CD4-positive, alpha-beta T cell (primary cell): ENCODE data around the gene MICAL3. TPM values are rescaled to one million over a fixed set of nuclear protein-coding genes. Genes with fewer than 3 reads are reported as not detected.

Source experiments
- ATAC-seq: fragments of 200-7000 bp; cut with Tn5 transposase; one replicate; pipeline ENCODE4 v1.10.0; 2022; ENCODE audit warnings: mild to moderate bottlenecking; ENCODE audit not compliant: poor library complexity
- CTCF ChIA-PET: fragments of 350-600 bp; sonication (Branson Sonifier 250); formaldehyde crosslinking; loops from one replicate; lab custom pipeline; 2021; ENCODE audit warnings: antibody characterized with exemption, inconsistent platforms; lab: Charles Lee
- POLR2A ChIA-PET: fragments of 350-600 bp; sonication (Branson Sonifier 250); formaldehyde crosslinking; loops from one replicate; lab custom pipeline; 2021; ENCODE audit warnings: antibody characterized with exemption, inconsistent platforms; lab: Charles Lee
- DNase-seq, 14 experiments: peaks; one replicate each; pipeline ENCODE4 v3.0.0-alpha.2; 2013 to 2020; ENCODE audit warnings: mixed read lengths in 2 of 14
- H3K27ac ChIP-seq, 2 donors: one replicate each; pipeline versions ENCODE4 v1.5.1 to v1.7.0; 2013; ENCODE audit warnings: low read length in 2 of 2, low read depth in 1 of 2, mild to moderate bottlenecking in 1 of 2
- H3K27me3 ChIP-seq, 2 experiments: 1 replicate in 1 of 2; 2 replicates in 1 of 2; pipeline versions ENCODE4 v1.6.1 to v1.7.0; 2013; ENCODE audit warnings: low read length in 2 of 2, control low read depth in 1 of 2, mild to moderate bottlenecking in 1 of 2, moderate library complexity in 1 of 2; ENCODE audit not compliant: insufficient read depth in 2 of 2, control insufficient read depth in 1 of 2
- H3K36me3 ChIP-seq: one replicate; pipeline ENCODE4 v1.6.1; 2013; ENCODE audit warnings: low read length, control low read depth; ENCODE audit not compliant: insufficient read depth
- H3K4me1 ChIP-seq: one replicate; pipeline ENCODE4 v1.6.1; 2013; ENCODE audit warnings: low read length, control low read depth; ENCODE audit not compliant: insufficient read depth
- H3K4me3 ChIP-seq: one replicate; pipeline ENCODE4 v1.5.1; 2013; ENCODE audit warnings: mild to moderate bottlenecking, low read length, moderate library complexity
- H3K9me3 ChIP-seq, 2 experiments: 1 replicate in 1 of 2; 2 replicates in 1 of 2; pipeline versions ENCODE4 v1.6.1 to v1.7.0; 2013; ENCODE audit warnings: low read length in 2 of 2, mild to moderate bottlenecking in 2 of 2, control low read depth in 1 of 2, moderate library complexity in 1 of 2; ENCODE audit not compliant: control insufficient read depth in 1 of 2, insufficient read depth in 1 of 2
- H3K27ac Mint-ChIP-seq: one replicate; pipeline ENCODE4 v1.8.0; 2020; ENCODE audit warnings: mixed read lengths
- H3K27me3 Mint-ChIP-seq: one replicate; pipeline ENCODE4 v1.8.0; 2021; ENCODE audit warnings: mixed read lengths
- H3K36me3 Mint-ChIP-seq: one replicate; pipeline ENCODE4 v1.8.0; 2021; ENCODE audit warnings: low read depth, mixed read lengths
- H3K4me1 Mint-ChIP-seq: one replicate; pipeline ENCODE4 v1.8.0; 2021; ENCODE audit warnings: low read depth, mixed read lengths
- H3K4me3 Mint-ChIP-seq: one replicate; pipeline ENCODE4 v1.8.0; 2020; ENCODE audit warnings: mild to moderate bottlenecking, mixed read lengths
- H3K9me3 Mint-ChIP-seq: one replicate; pipeline ENCODE4 v1.8.0; 2020; ENCODE audit warnings: mixed read lengths
- CTCF ChIP-seq: fragments of 200-600 bp; IDR thresholded peaks from one replicate; pipeline ENCODE4 v1.8.0; 2022; ENCODE audit warnings: antibody characterized with exemption, mild to moderate bottlenecking
- intact Hi-C, 2 experiments: fragments of 100-400 bp; cut with DNase I in 1 of 2; cut with micrococcal nuclease in 1 of 2; formaldehyde crosslinking; loops; one replicate each; pipeline versions ENCODE4 v1.15.1 to v1.9.0; 2023 to 2025; cut with DNase I, micrococcal nuclease
- total RNA-seq, 174 experiments: library from RNA in 2 of 174; stranded (reverse) in 2 of 174; gene quantifications; one replicate each; pipeline ENCODE4 v1.2.3 and lab custom pipeline; 2021 to 2026

The MICAL3 gene
- total RNA-seq, 2 experiments from 2014 or later: 9.4 to 9.9 TPM

GRCh38 chr22:17888439-17888838, 135.9 kb downstream of the MICAL3 start:
- Mint-ChIP-seq H3K9me3 (no peaks in the 10 kb centered on the region), H3K36me3 (peaks cover 25% of the 10 kb centered on the region), H3K4me3 (no peak overlapping the region), H3K4me1 (no peaks in the 10 kb centered on the region), H3K27me3 (no peaks in the 10 kb centered on the region), H3K27ac (no peak overlapping the region)
- ATAC-seq (no peak), DNase-seq (no peak)
- Histone ChIP-seq H3K27ac (no peak overlapping the region), H3K4me3 (no peak overlapping the region), H3K4me1 (no peaks in the 10 kb centered on the region), H3K27me3 (no peaks in the 10 kb centered on the region), H3K9me3 (no peaks in the 10 kb centered on the region), H3K36me3 (peaks cover 27% of the 10 kb centered on the region)
- ChIA-PET CTCF (no interaction called here), POLR2A (no interaction called here)
- TF ChIP-seq CTCF: no peak
- intact Hi-C loops: no loop called here

DNA sequence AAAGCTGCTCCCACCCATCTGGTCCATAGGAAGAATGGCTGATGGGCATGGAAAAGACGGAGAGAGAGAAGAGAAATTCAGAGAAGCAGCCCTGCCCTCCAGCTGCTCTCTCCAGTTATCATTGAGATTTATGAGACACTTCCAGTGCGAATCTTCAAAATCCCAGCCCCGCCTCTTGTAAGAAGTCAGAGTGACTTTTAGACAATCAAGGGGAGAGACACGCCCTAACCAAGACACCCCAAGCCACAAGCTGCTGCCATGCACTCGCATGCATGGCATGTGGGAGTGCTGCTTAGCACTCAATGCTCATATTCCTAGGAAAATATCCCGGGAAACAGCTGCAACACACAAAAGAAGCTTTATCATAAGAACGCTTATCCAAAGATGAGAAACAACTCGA, 139.5 kb downstream of the MICAL3 start:
- H3K9me3 ChIP-seq: no peaks in the 10 kb centered on the region
- POLR2A ChIA-PET: no interaction called here
- no peak for ATAC-seq
- H3K4me3 ChIP-seq: no peak overlapping the region
- no peak overlapping the region for H3K27ac ChIP-seq
- intact Hi-C loops: no loop called here
- Mint-ChIP-seq H3K27ac (no peak overlapping the region), H3K4me1 (no peaks in the 10 kb centered on the region), H3K27me3 (no peaks in the 10 kb centered on the region), H3K36me3 (peaks cover 38% of the 10 kb centered on the region), H3K9me3 (no peaks in the 10 kb centered on the region), H3K4me3 (no peak overlapping the region)
- H3K4me1 ChIP-seq: no peaks in the 10 kb centered on the region
- no peak for DNase-seq
- H3K36me3 ChIP-seq: peaks cover 39% of the 10 kb centered on the region
- H3K27me3 ChIP-seq: no peaks in the 10 kb centered on the region
- TF ChIP-seq CTCF: no peak
- CTCF ChIA-PET: no interaction called here

- no peak overlapping the region for H3K4me3 ChIP-seq
- Mint-ChIP-seq H3K36me3 (peaks cover 42% of the 10 kb centered on the region), H3K27me3 (no peaks in the 10 kb centered on the region), H3K27ac (no peak overlapping the region), H3K9me3 (no peaks in the 10 kb centered on the region), H3K4me1 (no peaks in the 10 kb centered on the region), H3K4me3 (no peak overlapping the region)
- POLR2A ChIA-PET: no interaction called here
- no peak for TF ChIP-seq CTCF
- H3K4me1 ChIP-seq: no peaks in the 10 kb centered on the region
- intact Hi-C loops: no loop called here
- H3K27ac ChIP-seq: no peak overlapping the region
- H3K9me3 ChIP-seq: no peaks in the 10 kb centered on the region
- no peaks in the 10 kb centered on the region for H3K27me3 ChIP-seq
- DNase-seq (no peak), ATAC-seq (no peak)
- H3K36me3 ChIP-seq: peaks cover 41% of the 10 kb centered on the region
- CTCF ChIA-PET: no interaction called here
Observed at GRCh38 chr22:17884084-17884483, 140.3 kb downstream of the MICAL3 start.
